Ovary (tissue), 9 donors: Measurements from ENCODE around the gene EOLA2. TPM values are rescaled to one million over a fixed set of nuclear protein-coding genes. Genes with fewer than 3 reads are reported as not detected.
"Not testable (repeated sequence)": the region's sequence is repeated elsewhere in the genome, so short reads cannot be mapped to it uniquely, and the experiment has no call there.

ENCODE experiments used
- DNase-seq, 5 donors: peaks; one replicate each; pipeline ENCODE4 v3.0.0-alpha.2; 2019 to 2020
- H3K27ac ChIP-seq, 2 donors: fragments of 200-600 bp; one replicate each; pipeline versions ENCODE4 v1.5.1 to v1.8.0; 2019 to 2022
- H3K27me3 ChIP-seq: fragments of 200-600 bp; one replicate; pipeline ENCODE4 v1.8.0; 2022
- H3K36me3 ChIP-seq: fragments of 200-600 bp; sonication (generic); one replicate; pipeline ENCODE4 v1.5.1; 2019
- H3K4me1 ChIP-seq: one replicate; pipeline ENCODE4 v1.8.1; 2013; ENCODE audit warnings: mild to moderate bottlenecking, moderate library complexity; ENCODE audit not compliant: insufficient read depth
- H3K4me3 ChIP-seq: fragments of 200-600 bp; sonication (generic); one replicate; pipeline ENCODE4 v1.5.1; 2017
- H3K9me3 ChIP-seq, 2 donors: fragments of 200-600 bp in 1 of 2; sonication (generic) in 1 of 2; one replicate each; pipeline versions ENCODE4 v1.5.1 to v1.8.1; 2013 to 2019; ENCODE audit warnings: mild to moderate bottlenecking in 1 of 2, moderate library complexity in 1 of 2
- CTCF ChIP-seq, 3 donors: fragments of 450-650 bp in 2 of 3; fragments of 200-600 bp in 1 of 3; IDR thresholded peaks; one replicate each; pipeline versions ENCODE4 v1.5.1 to v1.8.0; 2016 to 2022; ENCODE audit warnings: antibody characterized with exemption in 3 of 3, mild to moderate bottlenecking in 1 of 3
- EP300 ChIP-seq: sonication (generic); formaldehyde crosslinking; IDR thresholded peaks from one replicate; pipeline ENCODE4 v1.6.1; 2017; ENCODE audit warnings: antibody characterized with exemption
- POLR2A ChIP-seq: fragments of 450-650 bp; IDR thresholded peaks from one replicate; pipeline ENCODE4 v1.6.1; 2017; ENCODE audit warnings: antibody characterized with exemption, mild to moderate bottlenecking, moderate library complexity
- WGBS, 3 donors: extraction: QIAGEN DNeasy Blood & Tissue Kit in 1 of 3; methylation state at CpG; one replicate each; pipeline versions ENCODE4 v1.1.5 to v1.1.7; 2013 to 2017; 5-methylcytosine and 5-hydroxymethylcytosine counted together
- intact Hi-C, 4 donors: fragments of 100-400 bp; cut with DNase I; formaldehyde crosslinking; loops; one replicate each; pipeline versions ENCODE4 v1.11.0 to v1.15.1; 2022 to 2023
- polyA plus RNA-seq, 2 donors: library from polyadenylated mRNA; stranded (reverse); fragments of 200-250 nt in 1 of 2; fragments of 350-450 nt in 1 of 2; fragmentation: Illumina TruSeq in 1 of 2; extraction: RNeasy Lipid Tissue Mini Kit (QIAGEN cat#74804) in 1 of 2; gene quantifications; one replicate each; pipeline ENCODE4 v1.2.3, GENCODE V29; 2013 to 2014
- total RNA-seq, 7 donors: library from RNA; depleted of rRNA in 2 of 7; stranded (reverse); fragments of >200 nt in 2 of 7; fragmentation: NEBNext Ultra II Directional in 3 of 7; extraction: Animal tissue kit (Norgen Biotek cat#: 25700) in 3 of 7; gene quantifications; one replicate each; pipeline versions ENCODE4 v1.1.0 to v1.2.4, GENCODE V29; 2016 to 2023
- donor health status: DM: no; HTN: no; CAD: no; lungs with moderate emphysema.
- donor health status: DM: no; HTN: no; CAD: no.
- donor health status: Bipolar disorder and iron deficiency.
- donor health status: DM: yes; HTN: yes; CAD: no.
- donor health status: DM: no; HTN: no; CAD: no.
- donor health status: DM: yes; HTN: yes; CAD: no.

EOLA2 gene
- total and polyA plus RNA-seq, 9 donors, result 16.4 to 37.9 (median 31.9) TPM

- no peak overlapping the region for H3K4me3 ChIP-seq
- TF ChIP-seq CTCF (IDR thresholded peaks at IDR 0.05) (no peak), POLR2A (no peak), EP300 (no peak)
- H3K36me3 ChIP-seq, result no peaks in the 10 kb centered on the region
- intact Hi-C loops, result no loop called here
- no peaks in the 10 kb centered on the region for H3K4me1 ChIP-seq
- no peaks in the 10 kb centered on the region for H3K9me3 ChIP-seq
- no peak overlapping the region for H3K27ac ChIP-seq
- no peaks in the 10 kb centered on the region for H3K27me3 ChIP-seq
- no peak for DNase-seq
- 86 to 93% (median 88%) methylated on average over 3 of the region's 3 CpGs for WGBS, 3 donors
These were observed 30.0 kb downstream of the EOLA2 start for GRCh38 chrX:149908308-149908707.

GRCh38 chrX:149903889-149904748, 34.2 kb downstream of the EOLA2 start:
- Histone ChIP-seq H3K4me3 (no peak overlapping the region), H3K27me3 (no peaks in the 10 kb centered on the region), H3K4me1 (no peaks in the 10 kb centered on the region), H3K27ac (no peak overlapping the region), H3K36me3 (no peaks in the 10 kb centered on the region), H3K9me3 (no peaks in the 10 kb centered on the region)
- intact Hi-C loops, result no loop called here
- DNase-seq, result no peak
- TF ChIP-seq POLR2A (no peak), EP300 (no peak), CTCF (IDR thresholded peaks at IDR 0.05) (no peak)
- WGBS, 3 donors, result 26 to 48% (median 47%) methylated on average over 6 of the region's 6 CpGs

- Histone ChIP-seq H3K27ac (no peak overlapping the region), H3K4me1 (no peaks in the 10 kb centered on the region), H3K36me3 (no peaks in the 10 kb centered on the region), H3K9me3 (no peaks in the 10 kb centered on the region), H3K4me3 (no peak overlapping the region), H3K27me3 (no peaks in the 10 kb centered on the region)
- DNase-seq, result no peak
- 39 to 61% (median 42%) methylated on average over 1 of the region's 1 CpG for WGBS, 3 donors
- intact Hi-C loops, result no loop called here
- TF ChIP-seq CTCF (IDR thresholded peaks at IDR 0.05) (no peak), POLR2A (no peak), EP300 (no peak)
These were observed 39.7 kb downstream of the EOLA2 start for GRCh38 chrX:149898554-149898953.

- intact Hi-C loops, H3K4me3 ChIP-seq, H3K27ac ChIP-seq, H3K27me3 ChIP-seq, H3K4me1 ChIP-seq, DNase-seq, H3K9me3 ChIP-seq, H3K36me3 ChIP-seq: not testable (repeated sequence)
- 58 to 96% (median 95%) methylated on average over 2 of the region's 2 CpGs for WGBS, 3 donors
These were observed 47.5 kb downstream of the EOLA2 start for GRCh38 chrX:149890828-149891227.

Other genes with a start within 250 kb of the EOLA2 start
- gene MAGEA11, start 226.4 kb downstream of the EOLA2 start, total RNA-seq, result not detected
- not detected for gene MAGEA11, start 226.4 kb downstream of the EOLA2 start, polyA plus RNA-seq
- 1 to 10 TPM; 1.7 to 4.9 (median 3.2) TPM for gene HSFX1, start 164.4 kb downstream of the EOLA2 start, total RNA-seq
- gene HSFX1, start 164.4 kb downstream of the EOLA2 start, polyA plus RNA-seq, result 1 to 10 TPM in 1 of 2 donors, under 1 TPM in 1; 0.73 to 3.2 TPM
- not detected for gene MAGEA9, start 156.6 kb downstream of the EOLA2 start, total RNA-seq
- not detected for gene MAGEA9, start 156.6 kb downstream of the EOLA2 start, polyA plus RNA-seq
- gene MAGEA8, start 57.3 kb downstream of the EOLA2 start, total RNA-seq, result not detected
- not detected for gene MAGEA8, start 57.3 kb downstream of the EOLA2 start, polyA plus RNA-seq
- gene HSFX4, start 8.9 kb downstream of the EOLA2 start, total RNA-seq, result not detected
- gene HSFX4, start 8.9 kb downstream of the EOLA2 start, polyA plus RNA-seq, result not detected